ENCODE data around the gene M6PR.

Gene M6PR

DNA sequence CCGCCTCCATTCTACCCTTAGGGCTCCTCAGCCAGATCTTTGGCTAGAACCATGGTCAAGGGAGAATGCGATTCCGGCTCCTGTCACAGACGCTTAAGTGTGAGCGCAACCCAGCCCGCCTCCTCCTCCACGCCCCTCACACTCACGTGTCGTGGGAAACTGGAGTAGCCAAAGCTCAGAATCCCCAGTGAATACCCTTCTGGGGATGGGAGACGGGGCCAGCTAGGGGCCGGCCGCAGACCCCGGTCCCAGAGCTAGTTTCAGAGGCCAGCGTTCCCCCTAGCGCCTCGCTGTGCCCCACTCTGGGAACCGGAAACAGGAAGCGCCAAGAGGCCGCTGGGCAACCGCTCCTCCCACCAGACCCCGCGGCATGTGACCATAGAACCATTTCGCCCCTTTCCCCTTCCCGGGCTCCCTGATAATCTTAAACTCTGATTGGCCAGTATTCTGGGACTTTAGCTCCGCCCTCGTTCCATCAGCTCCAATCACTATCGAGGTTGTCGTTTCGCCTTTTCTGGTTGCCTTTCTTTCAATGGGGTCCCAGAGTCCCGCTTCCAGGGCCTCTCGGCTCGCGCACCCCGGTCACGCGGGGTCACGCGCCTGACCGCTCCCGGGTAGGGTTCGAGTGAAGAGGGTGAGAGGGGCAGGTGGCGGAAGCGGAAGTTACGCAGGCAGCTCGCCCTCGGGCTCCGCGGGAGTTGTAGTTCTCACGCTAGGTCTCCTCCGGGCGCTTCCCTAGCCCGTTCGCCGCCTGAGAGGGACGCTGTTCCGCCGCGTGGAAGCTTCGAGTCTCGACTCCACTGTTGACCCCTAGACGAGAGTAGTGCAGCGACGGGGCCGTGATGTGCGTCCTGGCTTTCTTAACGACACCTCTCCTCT lies at the start of gene M6PR:
Gene M6PR, minus strand, starts transcription at position 304 of the 879 bp plus-strand sequence. CDS start 3,241 bp downstream, outside the sequence.
- peak; percentile 99 for DNase-seq

- DNase-seq: no peak
These were observed 47.4 kb upstream of the M6PR start for GRCh38 chr12:8996682-8997405.

DNA sequence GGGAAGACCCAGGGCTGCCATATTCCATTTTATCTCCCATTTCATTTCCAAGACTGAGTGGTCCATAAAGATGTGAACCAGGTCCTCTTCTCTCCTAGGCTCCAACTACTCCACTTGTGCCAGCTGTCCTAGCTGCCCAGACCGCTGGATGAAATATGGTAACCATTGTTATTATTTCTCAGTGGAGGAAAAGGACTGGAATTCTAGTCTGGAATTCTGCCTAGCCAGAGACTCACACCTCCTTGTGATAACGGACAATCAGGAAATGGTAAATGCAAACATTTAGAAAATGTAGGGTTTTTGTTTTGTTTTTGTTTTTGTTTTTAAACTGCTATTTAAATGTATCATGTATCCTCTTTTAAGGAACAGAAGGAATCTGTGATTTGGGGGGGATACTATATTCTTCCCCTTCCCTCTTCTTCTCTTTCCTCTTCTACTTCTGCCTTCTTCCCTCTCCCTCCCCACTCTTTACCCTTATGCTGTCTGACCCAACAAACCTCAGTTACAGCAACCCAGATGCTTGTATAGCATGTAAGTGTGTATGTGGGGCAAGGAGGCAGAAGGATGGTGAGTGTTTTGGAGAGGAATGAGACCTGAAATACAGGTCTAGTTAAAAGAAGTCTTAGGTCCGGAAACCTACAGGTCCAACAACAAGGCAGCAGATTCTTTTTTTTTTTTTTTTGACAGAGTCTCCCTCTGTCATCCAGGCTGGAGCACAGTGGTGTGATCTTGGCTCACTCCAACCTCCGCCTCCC lies 45.8 kb upstream of the M6PR start:
- no peak for DNase-seq

DNA sequence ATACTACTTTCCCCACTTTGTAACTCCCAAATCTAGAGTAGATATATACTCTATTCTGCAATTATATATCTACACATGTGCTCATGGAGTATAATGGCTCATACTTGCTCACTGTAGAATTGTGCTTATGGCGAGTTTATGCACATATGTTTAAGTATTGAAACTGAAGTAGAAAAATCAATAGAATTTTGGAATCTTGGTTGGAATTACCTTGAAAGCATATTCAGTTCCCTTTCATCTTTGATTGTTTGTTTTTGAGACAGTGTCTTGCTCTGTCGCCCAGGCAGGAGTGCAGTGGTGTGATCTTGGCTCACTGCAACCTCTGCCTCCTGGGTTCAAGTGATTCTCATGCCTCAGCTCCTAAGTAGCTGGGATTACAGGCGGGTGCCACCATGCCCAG lies 44.4 kb upstream of the M6PR start:
- no peak for DNase-seq

DNA sequence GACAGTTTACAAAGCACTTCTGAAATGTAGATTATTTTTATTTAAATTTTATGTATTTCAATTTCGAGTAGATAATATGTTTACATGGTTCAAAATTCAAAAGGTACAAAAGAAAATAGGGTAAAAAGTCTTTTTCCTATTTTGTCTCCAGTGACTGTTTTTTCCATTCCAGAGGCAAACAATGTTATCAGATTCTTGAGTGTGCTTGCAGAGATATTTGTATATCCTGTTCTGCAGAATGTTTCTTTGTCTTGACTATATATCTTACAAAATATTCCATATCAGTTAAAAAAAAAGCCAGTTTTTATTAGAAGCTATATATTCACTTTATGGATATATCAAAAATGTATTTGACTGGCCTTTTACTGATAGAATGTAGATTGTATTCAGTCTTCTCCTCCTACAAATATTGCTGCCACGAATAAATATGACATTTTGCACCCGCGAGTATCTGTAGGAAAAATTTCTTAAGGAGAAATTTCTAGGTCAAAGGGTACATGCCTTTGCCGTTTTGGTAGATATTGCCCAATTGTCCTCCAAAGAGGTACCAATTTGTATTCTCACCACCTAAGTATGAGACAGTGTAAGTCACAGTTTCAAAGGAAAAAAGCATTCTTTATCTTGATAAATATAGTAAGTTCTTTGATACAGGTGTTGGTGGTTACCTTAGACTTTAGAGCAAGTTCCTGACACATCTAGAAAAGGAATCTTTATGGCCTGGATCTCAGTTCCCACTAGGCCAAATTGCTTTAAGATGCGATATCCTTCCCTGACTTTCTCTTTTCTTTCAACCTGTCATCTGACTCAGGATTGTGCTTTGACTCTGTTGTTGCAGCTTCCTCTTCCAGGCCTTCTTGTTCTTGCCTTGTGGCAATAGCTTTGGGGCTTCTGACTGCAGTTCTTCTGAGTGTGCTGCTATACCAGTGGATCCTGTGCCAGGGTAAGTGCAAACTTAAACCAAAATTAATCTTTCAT lies 42.2 kb upstream of the M6PR start:
- no peak for DNase-seq

DNA sequence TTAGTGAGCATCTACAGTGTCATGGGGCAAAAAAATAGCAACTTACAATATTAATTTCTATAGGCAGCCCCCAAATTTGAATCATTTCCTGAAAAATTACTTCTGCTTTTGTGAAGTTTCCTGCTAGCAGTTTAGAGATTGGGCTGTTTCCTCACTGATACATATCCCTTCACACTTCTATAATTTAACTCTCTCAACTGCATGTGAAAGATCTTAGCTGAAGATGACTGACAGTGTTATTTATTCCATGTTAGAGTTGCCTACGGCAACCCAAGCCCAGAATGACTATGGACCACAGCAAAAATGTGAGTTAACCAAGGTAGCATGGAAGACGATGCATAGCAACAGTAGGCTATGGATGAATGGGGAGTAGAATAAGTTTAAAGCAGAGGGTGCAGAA lies 40.0 kb upstream of the M6PR start, which contains the start of gene KLRG1:
Gene KLRG1, plus strand, starts transcription at position 134 of the 400 bp plus-strand sequence. Its CDS starts 90 bp downstream, at position 224.
- DNase-seq: no peak

GRCh38 chr12:8987685-8988084 lies 38.2 kb upstream of the M6PR start:
- DNase-seq: no peak

GRCh38 chr12:8987163-8987562 lies 37.7 kb upstream of the M6PR start:
- no peak for DNase-seq

GRCh38 chr12:8985213-8985754 lies 35.8 kb upstream of the M6PR start:
- DNase-seq: no peak

GRCh38 chr12:8980137-8980536 lies 30.7 kb upstream of the M6PR start:
- DNase-seq: no peak

DNA sequence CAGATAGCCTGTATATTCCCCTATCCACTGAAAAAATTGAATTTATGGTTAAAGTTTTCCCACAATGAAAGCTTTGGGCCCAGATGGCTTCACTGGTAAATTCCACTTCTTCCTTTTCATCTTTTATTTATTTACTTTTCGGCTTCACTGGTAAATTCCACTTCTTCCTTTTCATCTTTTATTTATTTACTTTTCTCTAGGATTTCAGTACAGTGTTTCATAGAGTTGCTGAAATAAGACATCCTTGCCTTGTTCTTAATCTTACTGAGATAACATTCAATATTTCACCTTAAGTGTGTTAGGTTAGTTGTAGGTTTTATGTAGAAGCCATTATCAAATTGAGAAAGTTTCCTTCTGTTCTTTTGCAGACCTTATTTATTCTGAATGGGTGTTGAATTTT lies 21.0 kb upstream of the M6PR start:
- DNase-seq: no peak

GRCh38 chr12:8969861-8970411 lies 20.5 kb upstream of the M6PR start:
- no peak for DNase-seq

DNA sequence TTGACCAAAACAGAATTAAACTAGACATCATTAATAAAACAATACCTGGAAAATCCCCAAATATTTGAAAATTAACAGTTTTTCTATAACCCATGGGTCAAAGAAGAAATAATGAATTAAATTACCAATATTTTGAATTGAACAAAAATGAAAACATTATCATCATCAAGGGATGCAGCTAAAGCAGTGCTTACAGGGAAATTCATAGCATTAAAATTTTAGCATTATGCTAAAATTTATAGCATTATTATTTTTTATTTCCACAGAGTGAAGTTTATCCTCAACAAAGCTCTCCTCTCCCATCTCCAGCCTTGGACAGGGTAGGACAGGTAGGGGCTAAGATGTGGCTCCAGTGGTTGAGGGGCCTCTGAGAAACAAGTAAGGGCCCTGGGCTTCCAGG lies 19.3 kb upstream of the M6PR start:
- no peak for DNase-seq

DNA sequence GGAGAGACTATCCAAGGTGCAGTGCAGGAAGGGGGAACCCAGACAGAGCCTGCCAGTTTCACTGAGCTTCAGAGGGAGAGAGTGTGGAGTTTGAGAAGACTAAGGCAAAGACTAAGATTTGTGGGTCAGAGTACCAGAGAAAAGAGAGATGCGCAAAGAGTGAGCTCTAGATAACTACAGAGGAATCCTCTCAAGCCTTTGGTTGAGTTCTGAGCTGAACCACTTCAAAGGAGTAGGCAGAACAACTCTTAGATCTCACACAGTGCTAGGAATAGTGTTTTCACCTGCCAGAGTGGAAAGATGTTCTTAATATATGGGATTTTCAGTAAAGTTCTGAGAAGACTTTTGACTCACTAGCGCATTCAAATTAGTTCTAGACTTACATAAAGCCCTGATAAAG lies 10.7 kb upstream of the M6PR start:
- DNase-seq: no peak

DNA sequence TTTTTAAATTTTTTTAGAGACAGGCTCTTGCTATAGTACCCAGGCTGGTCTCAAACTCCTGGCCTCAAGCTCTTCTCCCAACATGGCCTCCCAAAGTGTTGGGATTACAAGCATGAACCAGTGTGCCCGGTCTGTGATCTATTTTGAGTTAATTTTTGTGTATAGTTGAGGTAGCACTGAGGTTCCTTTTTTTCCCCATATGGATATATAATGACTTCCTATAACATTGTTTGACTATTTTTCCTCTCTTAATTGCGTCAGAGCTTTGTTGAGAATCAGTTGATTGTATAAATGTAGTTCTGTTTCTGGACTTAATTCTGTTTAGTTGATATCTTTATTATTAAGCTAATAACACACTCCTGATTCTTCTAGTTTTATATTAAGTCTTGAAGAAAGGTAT lies 8.6 kb upstream of the M6PR start:
- no peak for DNase-seq

DNA sequence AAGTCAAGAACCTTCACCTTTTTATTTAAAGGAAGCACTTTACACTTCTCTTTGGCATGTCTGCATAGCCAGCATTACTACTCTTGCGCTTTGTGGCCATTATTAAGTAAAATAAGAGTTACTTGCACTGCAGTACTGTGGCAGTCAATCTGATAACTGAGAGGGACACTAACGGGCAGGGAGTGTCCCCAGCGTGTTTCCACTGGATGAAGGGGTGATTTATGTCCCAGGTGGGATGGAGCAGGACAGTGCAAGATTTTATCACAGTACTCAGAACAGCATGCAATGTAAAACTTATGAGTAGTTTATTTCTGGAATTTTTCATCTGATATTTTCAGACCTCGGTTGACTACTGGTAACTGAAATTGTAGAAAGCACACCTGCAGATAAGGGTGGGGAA lies 8.1 kb upstream of the M6PR start:
- DNase-seq: no peak

DNA sequence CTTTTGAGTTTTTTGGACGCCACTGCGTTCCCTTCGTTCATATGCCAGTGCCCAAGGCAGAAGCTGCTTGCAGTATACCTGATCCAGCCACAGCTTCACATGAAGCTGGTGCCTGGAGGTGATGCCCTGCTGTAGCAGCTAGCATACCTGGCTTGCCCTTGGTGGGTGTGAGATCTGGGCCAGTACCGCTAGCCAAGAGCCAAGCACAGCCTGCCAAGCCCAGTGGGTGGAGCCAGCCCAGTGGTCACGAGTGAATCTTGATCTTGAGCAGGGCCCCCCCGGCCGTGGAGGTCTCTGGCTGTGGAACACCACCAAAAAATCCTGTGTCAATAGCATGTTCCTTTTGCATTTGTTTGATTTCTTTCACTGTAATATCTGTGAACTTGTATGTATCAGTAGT lies 7.3 kb upstream of the M6PR start:
- no peak for DNase-seq

GRCh38 chr12:8956073-8956472 lies 6.6 kb upstream of the M6PR start:
- DNase-seq: no peak

- no peak for DNase-seq
These were observed 4.4 kb upstream of the M6PR start for GRCh38 chr12:8953773-8954402.

DNA sequence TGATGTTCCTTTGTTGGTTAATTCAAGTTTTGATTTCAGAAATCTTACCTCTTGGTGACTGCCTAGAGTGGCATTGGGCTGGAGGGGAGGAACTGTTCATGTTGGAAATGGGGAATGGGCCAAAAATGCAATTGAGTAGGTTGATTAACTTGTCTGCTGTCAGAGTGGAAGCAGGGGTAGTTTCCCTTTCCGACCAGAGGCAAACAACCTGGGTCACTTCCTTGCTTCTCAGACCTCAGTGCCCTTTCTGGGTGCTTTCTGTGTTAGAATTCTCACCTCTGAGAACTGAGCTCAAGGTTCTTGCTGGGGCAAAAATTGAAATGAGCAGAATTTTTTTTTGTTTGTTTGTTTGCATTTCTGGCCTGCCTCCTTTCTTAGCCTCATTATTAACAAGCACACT lies 2.3 kb upstream of the M6PR start:
- DNase-seq: no peak
